DOHH2 (cell line): ENCODE measurements around the gene ANO4.

Experiments
- H3F3A ChIP-seq: fragments of 200-600 bp; sonication (generic), shearing (Covaris generic); 2 replicates; pipeline ENCODE4 v1.6.0; 2016; ENCODE audit warnings: antibody characterized with exemption, mild to moderate bottlenecking; ENCODE audit not compliant: control insufficient read depth, insufficient read depth
- H3K27ac ChIP-seq: fragments of 200-600 bp; sonication (generic); 2 replicates; pipeline ENCODE4 v1.5.1; 2014; ENCODE audit warnings: low read depth, mild to moderate bottlenecking, low read length, moderate library complexity
- H3K27me3 ChIP-seq: fragments of 200-600 bp; sonication (generic); 2 replicates; pipeline ENCODE4 v1.6.1; 2014; ENCODE audit warnings: mild to moderate bottlenecking, low read length, mixed read lengths; ENCODE audit not compliant: control insufficient read depth
- H3K36me3 ChIP-seq: fragments of 200-600 bp; sonication (generic); 2 replicates; pipeline ENCODE4 v1.6.1; 2014; ENCODE audit warnings: mild to moderate bottlenecking, low read length, moderate library complexity, mixed read lengths; ENCODE audit not compliant: control insufficient read depth
- H3K4me1 ChIP-seq: fragments of 200-600 bp; sonication (generic); 2 replicates; pipeline ENCODE4 v1.6.1; 2014; ENCODE audit warnings: mild to moderate bottlenecking, low read length, mixed read lengths; ENCODE audit not compliant: control insufficient read depth
- H3K4me2 ChIP-seq: fragments of 200-600 bp; sonication (generic); 2 replicates; pipeline ENCODE4 v1.6.0; 2014; ENCODE audit warnings: mild to moderate bottlenecking, low read length, moderate library complexity
- H3K4me3 ChIP-seq: fragments of 200-600 bp; sonication (generic); 2 replicates; pipeline ENCODE4 v1.5.1; 2014; ENCODE audit warnings: mild to moderate bottlenecking, low read length, mixed read lengths
- H3K79me2 ChIP-seq: fragments of 200-600 bp; sonication (generic); 2 replicates; pipeline ENCODE4 v1.6.1; 2014; ENCODE audit warnings: mild to moderate bottlenecking, low read length, mixed read lengths; ENCODE audit not compliant: control insufficient read depth
- H3K9me2 ChIP-seq: fragments of 200-600 bp; sonication (generic); replicated peaks from 2 replicates; pipeline ENCODE4 v1.6.1; 2014; ENCODE audit warnings: mild to moderate bottlenecking, low read length, mixed read lengths; ENCODE audit not compliant: control insufficient read depth
- H3K9me3 ChIP-seq: fragments of 200-600 bp; sonication (generic); 2 replicates; pipeline ENCODE4 v1.6.1; 2014; ENCODE audit warnings: antibody characterized with exemption, low read length, mixed read lengths; ENCODE audit not compliant: control insufficient read depth, insufficient read depth
- H4K20me1 ChIP-seq: fragments of 200-600 bp; sonication (generic); 2 replicates; pipeline ENCODE4 v1.6.0; 2014; ENCODE audit warnings: low read depth, mild to moderate bottlenecking, antibody characterized with exemption, low read length, moderate library complexity; ENCODE audit not compliant: control insufficient read depth, insufficient read depth
- CTCF ChIP-seq: fragments of 200-600 bp; sonication (generic); IDR thresholded peaks from one replicate; pipeline ENCODE4 v1.5.1; 2014; ENCODE audit warnings: antibody characterized with exemption, mild to moderate bottlenecking, low read depth, low read length; ENCODE audit not compliant: poor library complexity, severe bottlenecking
- EZH2phosphoT487 ChIP-seq: fragments of 200-600 bp; sonication (generic); IDR thresholded peaks from 2 replicates; pipeline ENCODE4 v1.6.1; 2017; ENCODE audit warnings: borderline replicate concordance, mild to moderate bottlenecking, antibody characterized with exemption, low read length, moderate library complexity, mixed read lengths

The ANO4 gene

GRCh38 chr12:101001669-101002068 lies 207.1 kb downstream of the ANO4 start:
- Histone ChIP-seq H3K27ac (no peak overlapping the region), H3K36me3 (no peaks in the 10 kb centered on the region), H3K79me2 (no peaks in the 10 kb centered on the region), H3K9me2 (no peaks in the 10 kb centered on the region), H3F3A (no peaks in the 10 kb centered on the region), H3K4me2 (no peak overlapping the region), H3K27me3 (no peaks in the 10 kb centered on the region), H4K20me1 (no peaks in the 10 kb centered on the region), H3K4me3 (no peak overlapping the region), H3K4me1 (no peaks in the 10 kb centered on the region), H3K9me3 (no peaks in the 10 kb centered on the region)
- no peak for TF ChIP-seq EZH2phosphoT487
- no peak for TF ChIP-seq CTCF

- H4K20me1 ChIP-seq, result no peaks in the 10 kb centered on the region
- no peaks in the 10 kb centered on the region for H3K27me3 ChIP-seq
- no peak overlapping the region for H3K4me3 ChIP-seq
- H3K9me3 ChIP-seq, result no peaks in the 10 kb centered on the region
- H3K4me2 ChIP-seq, result no peak overlapping the region
- no peak for TF ChIP-seq CTCF
- TF ChIP-seq EZH2phosphoT487, result no peak
- H3F3A ChIP-seq, result no peaks in the 10 kb centered on the region
- no peaks in the 10 kb centered on the region for H3K79me2 ChIP-seq
- H3K9me2 ChIP-seq, result no peaks in the 10 kb centered on the region
- no peak overlapping the region for H3K27ac ChIP-seq
- H3K4me1 ChIP-seq, result no peaks in the 10 kb centered on the region
- H3K36me3 ChIP-seq, result no peaks in the 10 kb centered on the region
These were observed 208.3 kb downstream of the ANO4 start for GRCh38 chr12:101002696-101003419.

- no peaks in the 10 kb centered on the region for H3K4me1 ChIP-seq
- H3K79me2 ChIP-seq, result no peaks in the 10 kb centered on the region
- no peak overlapping the region for H3K27ac ChIP-seq
- H4K20me1 ChIP-seq, result no peaks in the 10 kb centered on the region
- no peak overlapping the region for H3K4me2 ChIP-seq
- H3K36me3 ChIP-seq, result no peaks in the 10 kb centered on the region
- peaks cover 11% of the 10 kb centered on the region for H3K9me3 ChIP-seq
- H3K9me2 ChIP-seq, result no peaks in the 10 kb centered on the region
- TF ChIP-seq EZH2phosphoT487 (no peak), CTCF (no peak)
- H3K4me3 ChIP-seq, result no peak overlapping the region
- no peaks in the 10 kb centered on the region for H3K27me3 ChIP-seq
- no peaks in the 10 kb centered on the region for H3F3A ChIP-seq
These were observed 210.3 kb downstream of the ANO4 start for GRCh38 chr12:101004898-101005297.
